HEK293 (cell line): ENCODE data around the gene CACNA2D1.

Experiments
- CTCF ChIP-seq: fragments of 450-650 bp; formaldehyde crosslinking; IDR thresholded peaks from 2 replicates; pipeline ENCODE4 v1.5.1; 2016; ENCODE audit warnings: missing biosample characterization, missing genetic modification characterization
- HOXA7 ChIP-seq: sonication (generic); formaldehyde crosslinking; IDR thresholded peaks from 2 replicates; pipeline ENCODE4 v1.8.1; 2022; ENCODE audit warnings: missing genetic modification reagents, borderline replicate concordance
- KLF8 ChIP-seq: fragments of 450-650 bp; formaldehyde crosslinking; IDR thresholded peaks from 2 replicates; pipeline ENCODE4 v1.5.1; 2016; ENCODE audit warnings: missing biosample characterization, missing genetic modification characterization
- MYNN ChIP-seq: fragments of 450-650 bp; formaldehyde crosslinking; IDR thresholded peaks from 2 replicates; pipeline ENCODE4 v1.5.1; 2016; ENCODE audit warnings: missing biosample characterization, missing genetic modification characterization, borderline replicate concordance
- PATZ1 ChIP-seq: fragments of 450-650 bp; formaldehyde crosslinking; IDR thresholded peaks from 2 replicates; pipeline ENCODE4 v1.5.1; 2016; ENCODE audit warnings: missing biosample characterization, missing genetic modification characterization
- TCF7L2 ChIP-seq: IDR thresholded peaks from 2 replicates; pipeline ENCODE4 v1.6.1; 2011; ENCODE audit warnings: low read depth, mild to moderate bottlenecking, inconsistent platforms, low read length, moderate library complexity, borderline replicate concordance
- ZBTB17 ChIP-seq: fragments of 450-650 bp; formaldehyde crosslinking; IDR thresholded peaks from 2 replicates; pipeline ENCODE4 v1.5.1; 2016; ENCODE audit warnings: missing biosample characterization, missing genetic modification characterization
- ZNF112 ChIP-seq: fragments of 450-650 bp; formaldehyde crosslinking; IDR thresholded peaks from 2 replicates; pipeline ENCODE4 v1.5.0; 2017; ENCODE audit warnings: missing biosample characterization, missing genetic modification characterization
- ZNF133 ChIP-seq: fragments of 450-650 bp; formaldehyde crosslinking; IDR thresholded peaks from 2 replicates; pipeline ENCODE4 v1.5.1; 2016; ENCODE audit warnings: missing biosample characterization, missing genetic modification characterization
- ZNF174 ChIP-seq: fragments of 450-650 bp; formaldehyde crosslinking; IDR thresholded peaks from 2 replicates; pipeline ENCODE4 v1.5.0; 2017; ENCODE audit warnings: missing biosample characterization, mild to moderate bottlenecking, missing genetic modification characterization
- ZNF202 ChIP-seq: fragments of 450-650 bp; formaldehyde crosslinking; IDR thresholded peaks from 2 replicates; pipeline ENCODE4 v1.5.1; 2016; ENCODE audit warnings: missing biosample characterization, missing genetic modification characterization, borderline replicate concordance
- ZNF266 ChIP-seq: fragments of 450-650 bp; formaldehyde crosslinking; IDR thresholded peaks from 2 replicates; pipeline ENCODE4 v1.5.1; 2016; ENCODE audit warnings: missing biosample characterization, missing genetic modification characterization, low read depth
- ZNF416 ChIP-seq: fragments of 450-650 bp; formaldehyde crosslinking; IDR thresholded peaks from 2 replicates; pipeline ENCODE4 v1.5.1; 2016; ENCODE audit warnings: missing biosample characterization, missing genetic modification characterization
- TF ChIP-seq, protein P1 (sequence below): sonication (generic); formaldehyde crosslinking; IDR thresholded peaks from 2 replicates; pipeline ENCODE4 v1.8.1; 2022; ENCODE audit warnings: mild to moderate bottlenecking, moderate library complexity, missing genetic modification reagents

- TF ChIP-seq KLF8 (tag by site-specific recombination): no peak
- TF ChIP-seq ZNF174 (tag by site-specific recombination): no peak
- no peak for TF ChIP-seq CTCF (tag by site-specific recombination)
- no peak for TF ChIP-seq HOXA7 (CRISPR knock-in tag)
- TF ChIP-seq ZBTB17 (tag by site-specific recombination): no peak
- TF ChIP-seq ZNF112 (tag by site-specific recombination): no peak
- no peak for TF ChIP-seq PATZ1 (tag by site-specific recombination)
- TF ChIP-seq TCF7L2: no peak
- no peak for TF ChIP-seq ZNF133 (tag by site-specific recombination)
- TF ChIP-seq ZNF266: no peak
- no peak for TF ChIP-seq ZNF202 (tag by site-specific recombination)
- no peak for TF ChIP-seq ZNF416 (tag by site-specific recombination)
- TF ChIP-seq, protein P1, sequence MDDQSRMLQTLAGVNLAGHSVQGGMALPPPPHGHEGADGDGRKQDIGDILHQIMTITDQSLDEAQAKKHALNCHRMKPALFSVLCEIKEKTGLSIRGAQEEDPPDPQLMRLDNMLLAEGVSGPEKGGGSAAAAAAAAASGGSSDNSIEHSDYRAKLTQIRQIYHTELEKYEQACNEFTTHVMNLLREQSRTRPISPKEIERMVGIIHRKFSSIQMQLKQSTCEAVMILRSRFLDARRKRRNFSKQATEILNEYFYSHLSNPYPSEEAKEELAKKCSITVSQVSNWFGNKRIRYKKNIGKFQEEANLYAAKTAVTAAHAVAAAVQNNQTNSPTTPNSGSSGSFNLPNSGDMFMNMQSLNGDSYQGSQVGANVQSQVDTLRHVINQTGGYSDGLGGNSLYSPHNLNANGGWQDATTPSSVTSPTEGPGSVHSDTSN (CRISPR knock-in tag): no peak
- TF ChIP-seq MYNN (tag by site-specific recombination): no peak
Measured at GRCh38 chr7:82330706-82331215, 112.8 kb downstream of the CACNA2D1 start.
